Activated T-helper 17 cell treated with anti-CD3 and anti-CD28 coated beads, Interleukin-2, amount 50 U/mL, for 72 hours (primary cell): ENCODE measurements around the gene NTRK1. TPM values are rescaled to one million over a fixed set of nuclear protein-coding genes. Genes with fewer than 3 reads are reported as not detected.

Source experiments
- ATAC-seq: fragments of 150-1000 bp; cut with Tn5 transposase; replicated peaks from 2 replicates; pipeline ENCODE4 v1.10.0; 2021; ENCODE audit warnings: mild to moderate bottlenecking, moderate library complexity
- H3K27ac Mint-ChIP-seq: one replicate; pipeline ENCODE4 v1.8.0; 2022; ENCODE audit warnings: mixed read lengths
- H3K27me3 Mint-ChIP-seq: one replicate; pipeline ENCODE4 v1.8.0; 2022; ENCODE audit warnings: mixed read lengths
- H3K36me3 Mint-ChIP-seq: one replicate; pipeline ENCODE4 v1.8.0; 2022; ENCODE audit warnings: low read depth, mild to moderate bottlenecking, mixed read lengths
- H3K4me1 Mint-ChIP-seq: one replicate; pipeline ENCODE4 v1.8.0; 2022; ENCODE audit warnings: mixed read lengths
- H3K4me3 Mint-ChIP-seq: one replicate; pipeline ENCODE4 v1.8.0; 2022; ENCODE audit warnings: mild to moderate bottlenecking, mixed read lengths
- H3K9me3 Mint-ChIP-seq: one replicate; pipeline ENCODE4 v1.8.0; 2022; ENCODE audit warnings: mixed read lengths
- total RNA-seq, 2 donors: library from RNA; stranded (reverse); gene quantifications; one replicate each; pipeline ENCODE4 v1.2.3, GENCODE V29; 2022

NTRK1 gene
- total RNA-seq, 2 donors from 2014 or later = 2.5 to 13.3 TPM

- H3K27ac Mint-ChIP-seq = no peak overlapping the region
- peak overlapping the region; percentile 61 for H3K4me3 Mint-ChIP-seq
- no peaks in the 10 kb centered on the region for H3K36me3 Mint-ChIP-seq
- no peaks in the 10 kb centered on the region for H3K9me3 Mint-ChIP-seq
- peaks cover 19% of the 10 kb centered on the region for H3K4me1 Mint-ChIP-seq
- ATAC-seq = no peak
- H3K27me3 Mint-ChIP-seq = peaks cover 38% of the 10 kb centered on the region
Measured at GRCh38 chr1:156858555-156858956, 2.1 kb upstream of the NTRK1 start.

GRCh38 chr1:156858959-156859522 lies 1.6 kb upstream of the NTRK1 start, which contains the start of gene INSRR:
INSRR (minus strand) TSS chr1:156859117; CDS start chr1:156858621, 496 bp downstream.
- Mint-ChIP-seq H3K27me3 (peaks cover 43% of the 10 kb centered on the region), H3K36me3 (no peaks in the 10 kb centered on the region), H3K4me3 (peak within 1 kb of the TSS; percentile 82), H3K9me3 (no peaks in the 10 kb centered on the region), H3K4me1 (peaks cover 24% of the 10 kb centered on the region), H3K27ac (no peak within 1 kb of the TSS)
- ATAC-seq = no peak

- Mint-ChIP-seq H3K27ac (no peak overlapping the region), H3K4me1 (peaks cover 25% of the 10 kb centered on the region), H3K4me3 (peak overlapping the region; percentile 82), H3K9me3 (no peaks in the 10 kb centered on the region), H3K36me3 (no peaks in the 10 kb centered on the region), H3K27me3 (peaks cover 45% of the 10 kb centered on the region)
- peak; percentile 20 for ATAC-seq
Measured at GRCh38 chr1:156859523-156860112, 1.0 kb upstream of the NTRK1 start.

GRCh38 chr1:156860113-156860627 lies 495 bp upstream of the NTRK1 start:
- Mint-ChIP-seq H3K27ac (peak overlapping the region; percentile 61), H3K4me1 (peaks cover 25% of the 10 kb centered on the region), H3K36me3 (no peaks in the 10 kb centered on the region), H3K27me3 (peaks cover 42% of the 10 kb centered on the region), H3K9me3 (no peaks in the 10 kb centered on the region), H3K4me3 (peak overlapping the region; percentile 82)
- peak; percentile 62 for ATAC-seq

GRCh38 chr1:156862584-156862983 lies 1.9 kb downstream of the NTRK1 start:
- Mint-ChIP-seq H3K4me3 (peak overlapping the region; percentile 48), H3K9me3 (no peaks in the 10 kb centered on the region), H3K4me1 (peaks cover 33% of the 10 kb centered on the region), H3K36me3 (no peaks in the 10 kb centered on the region), H3K27me3 (peaks cover 41% of the 10 kb centered on the region), H3K27ac (peak overlapping the region; percentile 54)
- no peak for ATAC-seq

GRCh38 chr1:156862997-156863599 lies 2.4 kb downstream of the NTRK1 start:
- no peaks in the 10 kb centered on the region for H3K36me3 Mint-ChIP-seq
- H3K27ac Mint-ChIP-seq = peak overlapping the region; percentile 54
- peaks cover 33% of the 10 kb centered on the region for H3K4me1 Mint-ChIP-seq
- peak; percentile 64 for ATAC-seq
- no peaks in the 10 kb centered on the region for H3K9me3 Mint-ChIP-seq
- peaks cover 36% of the 10 kb centered on the region for H3K27me3 Mint-ChIP-seq
- H3K4me3 Mint-ChIP-seq = peak overlapping the region; percentile 48

GRCh38 chr1:156863631-156864030 lies 3.0 kb downstream of the NTRK1 start:
- Mint-ChIP-seq H3K9me3 (no peaks in the 10 kb centered on the region), H3K27ac (peak overlapping the region; percentile 54), H3K4me3 (peak overlapping the region; percentile 48), H3K27me3 (peaks cover 31% of the 10 kb centered on the region), H3K4me1 (peaks cover 29% of the 10 kb centered on the region), H3K36me3 (no peaks in the 10 kb centered on the region)
- ATAC-seq = no peak

GRCh38 chr1:156864796-156865195 lies 4.1 kb downstream of the NTRK1 start:
- Mint-ChIP-seq H3K9me3 (no peaks in the 10 kb centered on the region), H3K27ac (no peak overlapping the region), H3K4me3 (peak overlapping the region; percentile 59), H3K36me3 (no peaks in the 10 kb centered on the region), H3K4me1 (peaks cover 28% of the 10 kb centered on the region), H3K27me3 (peaks cover 28% of the 10 kb centered on the region)
- ATAC-seq = no peak

- H3K9me3 Mint-ChIP-seq = no peaks in the 10 kb centered on the region
- H3K4me3 Mint-ChIP-seq = peak overlapping the region; percentile 59
- H3K27ac Mint-ChIP-seq = peak overlapping the region; percentile 55
Measured at GRCh38 chr1:156865258-156865657, 4.6 kb downstream of the NTRK1 start.

GRCh38 chr1:156865865-156866248 lies 5.2 kb downstream of the NTRK1 start:
- peak overlapping the region; percentile 55 for H3K27ac Mint-ChIP-seq
- peaks cover 30% of the 10 kb centered on the region for H3K4me1 Mint-ChIP-seq
- no peaks in the 10 kb centered on the region for H3K9me3 Mint-ChIP-seq
- H3K4me3 Mint-ChIP-seq = peak overlapping the region; percentile 59
- H3K27me3 Mint-ChIP-seq = peaks cover 23% of the 10 kb centered on the region
- peak; percentile 40 for ATAC-seq
- H3K36me3 Mint-ChIP-seq = no peaks in the 10 kb centered on the region

More at GRCh38 chr1:156865258-156865657, 4.6 kb downstream of the NTRK1 start:
- Mint-ChIP-seq H3K4me1 (peaks cover 27% of the 10 kb centered on the region), H3K27me3 (peaks cover 26% of the 10 kb centered on the region), H3K36me3 (no peaks in the 10 kb centered on the region)
- ATAC-seq = no peak

GRCh38 chr1:156866249-156866909 lies 5.7 kb downstream of the NTRK1 start:
- Mint-ChIP-seq H3K4me3 (peak overlapping the region; percentile 59), H3K9me3 (no peaks in the 10 kb centered on the region), H3K36me3 (no peaks in the 10 kb centered on the region), H3K27ac (peak overlapping the region; percentile 55), H3K27me3 (peaks cover 23% of the 10 kb centered on the region), H3K4me1 (peaks cover 33% of the 10 kb centered on the region)
- ATAC-seq = peak; percentile 30

GRCh38 chr1:156868341-156868740 lies 7.7 kb downstream of the NTRK1 start:
- H3K36me3 Mint-ChIP-seq = no peaks in the 10 kb centered on the region
- H3K4me3 Mint-ChIP-seq = no peak overlapping the region
- peaks cover 27% of the 10 kb centered on the region for H3K4me1 Mint-ChIP-seq
- H3K9me3 Mint-ChIP-seq = no peaks in the 10 kb centered on the region
- no peak for ATAC-seq
- peak overlapping the region; percentile 33 for H3K27ac Mint-ChIP-seq
- peaks cover 10% of the 10 kb centered on the region for H3K27me3 Mint-ChIP-seq

- no peak for ATAC-seq
- Mint-ChIP-seq H3K27ac (no peak overlapping the region), H3K4me1 (peaks cover 19% of the 10 kb centered on the region), H3K4me3 (no peak overlapping the region), H3K27me3 (no peaks in the 10 kb centered on the region), H3K36me3 (no peaks in the 10 kb centered on the region), H3K9me3 (no peaks in the 10 kb centered on the region)
Measured at GRCh38 chr1:156869455-156869854, 8.8 kb downstream of the NTRK1 start.

GRCh38 chr1:156873659-156874058 lies 13.0 kb downstream of the NTRK1 start:
- no peak overlapping the region for H3K27ac Mint-ChIP-seq
- H3K9me3 Mint-ChIP-seq = no peaks in the 10 kb centered on the region
- ATAC-seq = no peak
- H3K4me1 Mint-ChIP-seq = peaks cover 11% of the 10 kb centered on the region
- no peaks in the 10 kb centered on the region for H3K36me3 Mint-ChIP-seq
- peaks cover 9% of the 10 kb centered on the region for H3K27me3 Mint-ChIP-seq
- no peak overlapping the region for H3K4me3 Mint-ChIP-seq
